ENCODE results near the gene SPAG5.

- TF ChIP-seq GABPA (IDR thresholded peaks at IDR 0.05; ENCODE audit: low read depth) = no peak
- TF ChIP-seq REST (IDR thresholded peaks at IDR 0.05; ENCODE audit: insufficient replicate concordance, low read depth) = no peak
- peak; percentile 37 for TF ChIP-seq CTCF (IDR thresholded peaks at IDR 0.05; ENCODE audit: insufficient read depth, low read length)
These were observed 45.4 kb upstream of the SPAG5 start for GRCh38 chr17:28643983-28644786.

Measured in HL-60 (cell line).